Sigmoid colon (tissue), 7 donors: ENCODE measurements around the gene PCK1. TPM values are rescaled to one million over a fixed set of nuclear protein-coding genes. Genes with fewer than 3 reads are reported as not detected.

Experiments
- DNase-seq: peaks from one replicate; pipeline ENCODE4 v3.0.0-alpha.2; 2019
- H3K27ac ChIP-seq, 4 donors: fragments of 200-600 bp; sonication (generic); one replicate each; pipeline ENCODE4 v1.5.1; 2016 to 2019; ENCODE audit warnings: mild to moderate bottlenecking in 1 of 4
- H3K27me3 ChIP-seq, 3 donors: fragments of 200-600 bp; sonication (generic); one replicate each; pipeline ENCODE4 v1.5.1; 2019; ENCODE audit warnings: mild to moderate bottlenecking in 1 of 3
- H3K36me3 ChIP-seq, 4 donors: fragments of 200-600 bp; sonication (generic); one replicate each; pipeline ENCODE4 v1.5.1; 2016 to 2019
- H3K4me1 ChIP-seq, 4 donors: fragments of 200-600 bp; sonication (generic); one replicate each; pipeline ENCODE4 v1.5.1; 2017 to 2019
- H3K4me3 ChIP-seq, 4 donors: fragments of 200-600 bp; sonication (generic); one replicate each; pipeline ENCODE4 v1.5.1; 2017 to 2019; ENCODE audit warnings: mild to moderate bottlenecking in 2 of 4, moderate library complexity in 1 of 4
- H3K9me3 ChIP-seq, 4 donors: fragments of 200-600 bp in 3 of 4; sonication (generic) in 3 of 4; one replicate each; pipeline versions ENCODE4 v1.5.1 to v1.6.1; 2013 to 2019
- EP300 ChIP-seq, 4 donors: sonication (generic); formaldehyde crosslinking; IDR thresholded peaks; one replicate each; pipeline ENCODE4 v1.6.1; 2017; ENCODE audit warnings: antibody characterized with exemption in 4 of 4
- POLR2A ChIP-seq, 2 donors: fragments of 450-650 bp; IDR thresholded peaks; one replicate each; pipeline ENCODE4 v1.6.1; 2016; ENCODE audit warnings: antibody characterized with exemption in 2 of 2, mild to moderate bottlenecking in 2 of 2, moderate library complexity in 2 of 2
- POLR2AphosphoS5 ChIP-seq, 4 donors: sonication (generic); formaldehyde crosslinking; IDR thresholded peaks; one replicate each; pipeline ENCODE4 v1.6.1; 2017; ENCODE audit warnings: antibody characterized with exemption in 4 of 4
- WGBS, 2 donors: extraction: QIAGEN DNeasy Blood & Tissue Kit; methylation state at CpG; one replicate each; pipeline ENCODE4 v1.1.7; 2013; 5-methylcytosine and 5-hydroxymethylcytosine counted together
- intact Hi-C: fragments of 100-400 bp; cut with DNase I; formaldehyde crosslinking; loops from one replicate; pipeline ENCODE4 v1.15.1; 2023
- polyA plus RNA-seq, 3 donors: library from polyadenylated mRNA; stranded (reverse); fragments of 200-250 nt; gene quantifications; one replicate each; pipeline ENCODE4 v1.2.3, GENCODE V29; 2013
- total RNA-seq, 4 donors: library from RNA; depleted of rRNA; stranded (reverse); fragments of >200 nt; gene quantifications; one replicate each; pipeline ENCODE4 v1.1.0, GENCODE V29; 2016
- TF ChIP-seq, protein P1 (sequence below), 4 experiments: fragments of 450-650 bp in 3 of 4; fragments of 200-600 bp in 1 of 4; IDR thresholded peaks; one replicate each; pipeline ENCODE4 v1.5.1; 2016 to 2019; ENCODE audit warnings: antibody characterized with exemption in 4 of 4, mild to moderate bottlenecking in 3 of 4, moderate library complexity in 2 of 4
- donor health status: healthy with polysubstance abuse.
- donor health status: Bipolar disorder and iron deficiency.
- donor health status: healthy.

Gene PCK1
- total and polyA plus RNA-seq, 7 donors = 0.33 to 334 (median 7.5) TPM

GRCh38 chr20:57608516-57608915, 47.6 kb downstream of the PCK1 start:
- Histone ChIP-seq H3K4me3 (no peak overlapping the region), H3K27me3 (peaks cover 0 to 24% (median 5%) of the 10 kb centered on the region in 3 donors), H3K27ac (no peak overlapping the region), H3K9me3 (no peaks in the 10 kb centered on the region), H3K4me1 (no peaks in the 10 kb centered on the region), H3K36me3 (no peaks in the 10 kb centered on the region)
- DNase-seq = peak; percentile 39
- TF ChIP-seq, protein P1, sequence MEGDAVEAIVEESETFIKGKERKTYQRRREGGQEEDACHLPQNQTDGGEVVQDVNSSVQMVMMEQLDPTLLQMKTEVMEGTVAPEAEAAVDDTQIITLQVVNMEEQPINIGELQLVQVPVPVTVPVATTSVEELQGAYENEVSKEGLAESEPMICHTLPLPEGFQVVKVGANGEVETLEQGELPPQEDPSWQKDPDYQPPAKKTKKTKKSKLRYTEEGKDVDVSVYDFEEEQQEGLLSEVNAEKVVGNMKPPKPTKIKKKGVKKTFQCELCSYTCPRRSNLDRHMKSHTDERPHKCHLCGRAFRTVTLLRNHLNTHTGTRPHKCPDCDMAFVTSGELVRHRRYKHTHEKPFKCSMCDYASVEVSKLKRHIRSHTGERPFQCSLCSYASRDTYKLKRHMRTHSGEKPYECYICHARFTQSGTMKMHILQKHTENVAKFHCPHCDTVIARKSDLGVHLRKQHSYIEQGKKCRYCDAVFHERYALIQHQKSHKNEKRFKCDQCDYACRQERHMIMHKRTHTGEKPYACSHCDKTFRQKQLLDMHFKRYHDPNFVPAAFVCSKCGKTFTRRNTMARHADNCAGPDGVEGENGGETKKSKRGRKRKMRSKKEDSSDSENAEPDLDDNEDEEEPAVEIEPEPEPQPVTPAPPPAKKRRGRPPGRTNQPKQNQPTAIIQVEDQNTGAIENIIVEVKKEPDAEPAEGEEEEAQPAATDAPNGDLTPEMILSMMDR (IDR thresholded peaks at IDR 0.05) = no peak
- no peak for TF ChIP-seq EP300 (IDR thresholded peaks at IDR 0.05)
- no peak for TF ChIP-seq POLR2A (IDR thresholded peaks at IDR 0.05)
- no peak for TF ChIP-seq POLR2AphosphoS5 (IDR thresholded peaks at IDR 0.05)
- WGBS, 2 donors = 82 to 94% methylated on average over 7 of the region's 7 CpGs
- intact Hi-C loops = no loop called here

- DNase-seq = peak; percentile 42
- Histone ChIP-seq H3K27ac (no peak overlapping the region), H3K9me3 (no peaks in the 10 kb centered on the region), H3K4me3 (no peak overlapping the region), H3K27me3 (peaks cover 0 to 24% (median 5%) of the 10 kb centered on the region in 3 donors), H3K4me1 (no peaks in the 10 kb centered on the region), H3K36me3 (no peaks in the 10 kb centered on the region)
- intact Hi-C loops = no loop called here
- TF ChIP-seq POLR2AphosphoS5 (IDR thresholded peaks at IDR 0.05) = no peak
- TF ChIP-seq EP300 (IDR thresholded peaks at IDR 0.05) = no peak
- TF ChIP-seq, protein P1 (IDR thresholded peaks at IDR 0.05) = no peak
- no peak for TF ChIP-seq POLR2A (IDR thresholded peaks at IDR 0.05)
- 85 to 89% methylated on average over 16 of the region's 16 CpGs for WGBS, 2 donors
Observed at GRCh38 chr20:57609086-57609841, 48.4 kb downstream of the PCK1 start.

- peaks cover 0 to 24% (median 5%) of the 10 kb centered on the region in 3 donors for H3K27me3 ChIP-seq
- WGBS, 2 donors = 96 to 97% methylated on average over 8 of the region's 8 CpGs
Observed at GRCh38 chr20:57609842-57610167, 48.9 kb downstream of the PCK1 start.

DNA sequence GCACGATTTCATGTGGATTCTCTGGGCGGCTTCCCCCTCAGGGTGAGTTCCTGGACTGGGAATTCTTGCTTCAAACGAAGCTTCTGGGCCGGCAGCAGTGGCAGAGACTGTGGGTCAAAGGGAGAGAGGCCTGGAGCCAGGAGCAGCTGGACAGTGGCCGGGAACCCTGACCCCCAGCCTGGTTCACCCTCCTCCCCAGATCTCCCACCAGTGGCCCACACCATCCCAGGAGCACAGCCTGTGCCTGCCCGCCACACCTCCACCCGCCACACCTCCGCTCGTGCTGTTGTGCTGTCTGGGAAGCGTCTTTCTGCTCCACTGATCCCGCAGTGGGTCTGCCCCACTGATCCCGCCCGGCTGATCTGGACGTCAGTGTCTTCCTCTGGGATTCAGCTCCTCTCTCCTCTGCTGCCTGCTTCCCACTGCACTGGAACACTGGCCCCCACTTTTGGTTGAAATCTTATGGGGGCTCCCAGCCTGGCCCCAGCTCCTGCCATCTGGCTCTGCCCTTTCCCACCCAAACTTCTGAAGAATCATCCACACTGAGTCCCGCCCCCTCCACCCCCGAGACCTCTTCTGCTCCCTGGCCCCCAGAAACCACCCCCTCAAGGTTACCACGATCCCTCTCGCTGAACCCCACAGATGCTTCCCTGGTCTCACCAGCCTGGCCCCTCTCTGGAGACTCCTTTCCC, 49.5 kb downstream of the PCK1 start:
- intact Hi-C loops = no loop called here
- no peak overlapping the region for H3K27ac ChIP-seq
- H3K36me3 ChIP-seq = no peaks in the 10 kb centered on the region
- H3K4me1 ChIP-seq = no peaks in the 10 kb centered on the region
- DNase-seq = no peak
- TF ChIP-seq, protein P1 (IDR thresholded peaks at IDR 0.05) = no peak
- TF ChIP-seq POLR2AphosphoS5 (IDR thresholded peaks at IDR 0.05) (no peak), POLR2A (IDR thresholded peaks at IDR 0.05) (no peak), EP300 (IDR thresholded peaks at IDR 0.05) (no peak)
- WGBS, 2 donors = 90 to 93% methylated on average over 18 of the region's 18 CpGs
- peaks cover 0 to 24% (median 5%) of the 10 kb centered on the region in 3 donors for H3K27me3 ChIP-seq
- no peaks in the 10 kb centered on the region for H3K9me3 ChIP-seq
- no peak overlapping the region for H3K4me3 ChIP-seq

More at GRCh38 chr20:57609842-57610167, 48.9 kb downstream of the PCK1 start:
- no peak overlapping the region for H3K27ac ChIP-seq
- H3K36me3 ChIP-seq = no peaks in the 10 kb centered on the region
- H3K4me1 ChIP-seq = no peaks in the 10 kb centered on the region
- no peak overlapping the region for H3K4me3 ChIP-seq
- no peak for DNase-seq
- intact Hi-C loops = no loop called here
- H3K9me3 ChIP-seq = no peaks in the 10 kb centered on the region
- no peak for TF ChIP-seq EP300 (IDR thresholded peaks at IDR 0.05)
- TF ChIP-seq POLR2AphosphoS5 (IDR thresholded peaks at IDR 0.05) = no peak
- TF ChIP-seq, protein P1 (IDR thresholded peaks at IDR 0.05) = no peak
- TF ChIP-seq POLR2A (IDR thresholded peaks at IDR 0.05) = no peak
